IPS DF 4.7 (cell line): ENCODE data around the gene PIGH.
"Not testable (repeated sequence)": the region's sequence is repeated elsewhere in the genome, so short reads cannot be mapped to it uniquely, and the experiment has no call there.

Experiments
- DNase-seq: peaks from one replicate; pipeline ENCODE4 v3.0.0-alpha.2; 2013; ENCODE audit warnings: low spot score; ENCODE audit errors: extremely low read depth

Gene PIGH

GRCh38 chr14:67553547-67553946, 46.5 kb downstream of the PIGH start:
- DNase-seq, result no peak

GRCh38 chr14:67551940-67552339, 48.1 kb downstream of the PIGH start:
- no peak for DNase-seq

GRCh38 chr14:67551123-67551522, 48.9 kb downstream of the PIGH start:
- no peak for DNase-seq

- no peak for DNase-seq
Measured at GRCh38 chr14:67549734-67550133, 50.3 kb downstream of the PIGH start.

- DNase-seq, result no peak
Measured at GRCh38 chr14:67547224-67547780, 52.8 kb downstream of the PIGH start.

DNA sequence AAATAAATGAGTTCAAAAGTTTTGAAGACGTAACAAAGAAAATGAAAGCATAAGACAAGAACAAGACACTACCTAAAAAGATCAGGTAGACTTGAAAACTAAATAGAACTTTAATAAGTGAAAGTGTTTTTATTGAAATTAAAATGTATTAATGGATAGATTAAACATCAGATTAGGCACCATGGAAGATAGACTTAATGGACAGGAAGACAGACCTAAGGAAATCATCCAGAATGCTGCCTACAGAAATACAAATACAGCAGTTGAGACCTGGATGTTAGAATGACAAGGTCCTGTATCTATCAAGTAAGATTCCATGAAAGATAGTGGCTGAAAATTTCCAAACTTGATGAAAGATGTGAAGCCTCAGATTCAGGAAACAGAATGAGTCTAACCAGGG, 55.5 kb downstream of the PIGH start:
- no peak for DNase-seq

GRCh38 chr14:67542620-67543019, 57.4 kb downstream of the PIGH start:
- DNase-seq, result not testable (repeated sequence)

- no peak for DNase-seq
Measured at GRCh38 chr14:67541448-67542387, 58.4 kb downstream of the PIGH start.
